CD4-positive, alpha-beta T cell (primary cell): ENCODE measurements around the gene FAM219A. TPM values are rescaled to one million over a fixed set of nuclear protein-coding genes. Genes with fewer than 3 reads are reported as not detected.

ENCODE experiments used
- ATAC-seq: fragments of 200-7000 bp; cut with Tn5 transposase; one replicate; pipeline ENCODE4 v1.10.0; 2022; ENCODE audit warnings: mild to moderate bottlenecking; ENCODE audit not compliant: poor library complexity
- CTCF ChIA-PET: fragments of 350-600 bp; sonication (Branson Sonifier 250); formaldehyde crosslinking; loops from one replicate; lab custom pipeline; 2021; ENCODE audit warnings: antibody characterized with exemption, inconsistent platforms; lab: Charles Lee
- POLR2A ChIA-PET: fragments of 350-600 bp; sonication (Branson Sonifier 250); formaldehyde crosslinking; loops from one replicate; lab custom pipeline; 2021; ENCODE audit warnings: antibody characterized with exemption, inconsistent platforms; lab: Charles Lee
- DNase-seq, 14 experiments: peaks; one replicate each; pipeline ENCODE4 v3.0.0-alpha.2; 2013 to 2020; ENCODE audit warnings: mixed read lengths in 2 of 14
- H3K27ac ChIP-seq, 2 donors: one replicate each; pipeline versions ENCODE4 v1.5.1 to v1.7.0; 2013; ENCODE audit warnings: low read length in 2 of 2, low read depth in 1 of 2, mild to moderate bottlenecking in 1 of 2
- H3K27me3 ChIP-seq, 2 experiments: 1 replicate in 1 of 2; 2 replicates in 1 of 2; pipeline versions ENCODE4 v1.6.1 to v1.7.0; 2013; ENCODE audit warnings: low read length in 2 of 2, control low read depth in 1 of 2, mild to moderate bottlenecking in 1 of 2, moderate library complexity in 1 of 2; ENCODE audit not compliant: insufficient read depth in 2 of 2, control insufficient read depth in 1 of 2
- H3K36me3 ChIP-seq: one replicate; pipeline ENCODE4 v1.6.1; 2013; ENCODE audit warnings: low read length, control low read depth; ENCODE audit not compliant: insufficient read depth
- H3K4me1 ChIP-seq: one replicate; pipeline ENCODE4 v1.6.1; 2013; ENCODE audit warnings: low read length, control low read depth; ENCODE audit not compliant: insufficient read depth
- H3K4me3 ChIP-seq: one replicate; pipeline ENCODE4 v1.5.1; 2013; ENCODE audit warnings: mild to moderate bottlenecking, low read length, moderate library complexity
- H3K9me3 ChIP-seq, 2 experiments: 1 replicate in 1 of 2; 2 replicates in 1 of 2; pipeline versions ENCODE4 v1.6.1 to v1.7.0; 2013; ENCODE audit warnings: low read length in 2 of 2, mild to moderate bottlenecking in 2 of 2, control low read depth in 1 of 2, moderate library complexity in 1 of 2; ENCODE audit not compliant: control insufficient read depth in 1 of 2, insufficient read depth in 1 of 2
- H3K27ac Mint-ChIP-seq: one replicate; pipeline ENCODE4 v1.8.0; 2020; ENCODE audit warnings: mixed read lengths
- H3K27me3 Mint-ChIP-seq: one replicate; pipeline ENCODE4 v1.8.0; 2021; ENCODE audit warnings: mixed read lengths
- H3K36me3 Mint-ChIP-seq: one replicate; pipeline ENCODE4 v1.8.0; 2021; ENCODE audit warnings: low read depth, mixed read lengths
- H3K4me1 Mint-ChIP-seq: one replicate; pipeline ENCODE4 v1.8.0; 2021; ENCODE audit warnings: low read depth, mixed read lengths
- H3K4me3 Mint-ChIP-seq: one replicate; pipeline ENCODE4 v1.8.0; 2020; ENCODE audit warnings: mild to moderate bottlenecking, mixed read lengths
- H3K9me3 Mint-ChIP-seq: one replicate; pipeline ENCODE4 v1.8.0; 2020; ENCODE audit warnings: mixed read lengths
- intact Hi-C, 2 experiments: fragments of 100-400 bp; cut with DNase I in 1 of 2; cut with micrococcal nuclease in 1 of 2; formaldehyde crosslinking; loops; one replicate each; pipeline versions ENCODE4 v1.15.1 to v1.9.0; 2023 to 2025; cut with DNase I, micrococcal nuclease
- total RNA-seq, 174 experiments: library from RNA in 2 of 174; stranded (reverse) in 2 of 174; gene quantifications; one replicate each; pipeline ENCODE4 v1.2.3 and lab custom pipeline; 2021 to 2026
- TF ChIP-seq, protein P1 (sequence below): fragments of 200-600 bp; IDR thresholded peaks from one replicate; pipeline ENCODE4 v1.8.0; 2022; ENCODE audit warnings: antibody characterized with exemption, mild to moderate bottlenecking

FAM219A gene
- total RNA-seq, 2 experiments from 2014 or later, result 7.7 to 8.5 TPM

GRCh38 chr9:34379334-34380033, 78.9 kb downstream of the FAM219A start:
- Mint-ChIP-seq H3K4me3 (peak overlapping the region; percentile 78), H3K27ac (peak overlapping the region; percentile 73)
- POLR2A ChIA-PET, result interaction anchor here (0.7 to 2.6 kb wide), 10 partner anchors 9 to 906 kb away, joined by 3 to 11 read pairs (median 4); partner anchors contain the start of genes DNAI1, ENHO, FAM219A and NOL6

GRCh38 chr9:34378376-34379060, 79.9 kb downstream of the FAM219A start:
- Histone ChIP-seq H3K27me3 (no peaks in the 10 kb centered on the region), H3K36me3 (no peaks in the 10 kb centered on the region), H3K9me3 (no peaks in the 10 kb centered on the region), H3K27ac (no peak overlapping the region), H3K4me3 (no peak overlapping the region), H3K4me1 (peaks cover 48% of the 10 kb centered on the region)
- DNase-seq, result no peak
- ChIA-PET CTCF (interaction anchor here (1.0 to 2.0 kb wide), 14 partner anchors 8 to 330 kb away, joined by 3 to 22 read pairs (median 3); partner anchors contain the start of genes GALT, NUDT2, UBAP1 and UBAP2), POLR2A (interaction anchor here (0.7 to 1.8 kb wide), 7 partner anchors 8 to 905 kb away, joined by 3 to 11 read pairs (median 4); partner anchors contain the start of genes ENHO, NOL6, RPP25L and SIGMAR1)
- ATAC-seq, result no peak
- H3K27me3 Mint-ChIP-seq, result no peaks in the 10 kb centered on the region
- intact Hi-C loops, result loop anchor here (1.0 to 10.0 kb wide), 12 partner anchors 46 to 1774 kb away; partner anchors contain the start of genes DCAF12 (in 2 of the 2), UBAP1 (in 2 of the 2), B4GALT1 (in 1 of the 2) and ENHO (in 1 of the 2)
- no peak overlapping the region for H3K27ac Mint-ChIP-seq
- H3K9me3 Mint-ChIP-seq, result no peaks in the 10 kb centered on the region
- H3K4me3 Mint-ChIP-seq, result peak overlapping the region; percentile 78
- H3K36me3 Mint-ChIP-seq, result no peaks in the 10 kb centered on the region
- peaks cover 47% of the 10 kb centered on the region for H3K4me1 Mint-ChIP-seq
- TF ChIP-seq, protein P1, sequence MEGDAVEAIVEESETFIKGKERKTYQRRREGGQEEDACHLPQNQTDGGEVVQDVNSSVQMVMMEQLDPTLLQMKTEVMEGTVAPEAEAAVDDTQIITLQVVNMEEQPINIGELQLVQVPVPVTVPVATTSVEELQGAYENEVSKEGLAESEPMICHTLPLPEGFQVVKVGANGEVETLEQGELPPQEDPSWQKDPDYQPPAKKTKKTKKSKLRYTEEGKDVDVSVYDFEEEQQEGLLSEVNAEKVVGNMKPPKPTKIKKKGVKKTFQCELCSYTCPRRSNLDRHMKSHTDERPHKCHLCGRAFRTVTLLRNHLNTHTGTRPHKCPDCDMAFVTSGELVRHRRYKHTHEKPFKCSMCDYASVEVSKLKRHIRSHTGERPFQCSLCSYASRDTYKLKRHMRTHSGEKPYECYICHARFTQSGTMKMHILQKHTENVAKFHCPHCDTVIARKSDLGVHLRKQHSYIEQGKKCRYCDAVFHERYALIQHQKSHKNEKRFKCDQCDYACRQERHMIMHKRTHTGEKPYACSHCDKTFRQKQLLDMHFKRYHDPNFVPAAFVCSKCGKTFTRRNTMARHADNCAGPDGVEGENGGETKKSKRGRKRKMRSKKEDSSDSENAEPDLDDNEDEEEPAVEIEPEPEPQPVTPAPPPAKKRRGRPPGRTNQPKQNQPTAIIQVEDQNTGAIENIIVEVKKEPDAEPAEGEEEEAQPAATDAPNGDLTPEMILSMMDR, result no peak

More at GRCh38 chr9:34379334-34380033, 78.9 kb downstream of the FAM219A start:
- H3K9me3 ChIP-seq, result no peaks in the 10 kb centered on the region
- peak overlapping the region; percentile 76 for H3K4me3 ChIP-seq
- H3K27ac ChIP-seq, result peak overlapping the region in 1 of 2 donors; percentile 42
- DNase-seq (peak; percentile 86 to 96 (median 90)), ATAC-seq (peak; percentile 54)
- intact Hi-C loops, result loop anchor here (1.0 to 10.0 kb wide), 14 partner anchors 47 to 1773 kb away; partner anchors contain the start of genes DCAF12 (in 2 of the 2), UBAP1 (in 2 of the 2), B4GALT1 (in 1 of the 2) and DNAJB5 (in 1 of the 2)
- no peaks in the 10 kb centered on the region for H3K36me3 ChIP-seq
- TF ChIP-seq, protein P1, result peak; percentile 98
- H3K36me3 Mint-ChIP-seq, result no peaks in the 10 kb centered on the region
- no peaks in the 10 kb centered on the region for H3K9me3 Mint-ChIP-seq
- H3K27me3 Mint-ChIP-seq, result no peaks in the 10 kb centered on the region
- peaks cover 47% of the 10 kb centered on the region for H3K4me1 Mint-ChIP-seq
- peaks cover 48% of the 10 kb centered on the region for H3K4me1 ChIP-seq
- no peaks in the 10 kb centered on the region for H3K27me3 ChIP-seq
- CTCF ChIA-PET, result interaction anchor here (0.5 to 2.0 kb wide), 15 partner anchors 9 to 331 kb away, joined by 3 to 22 read pairs (median 3); partner anchors contain the start of genes GALT, NUDT2, UBAP1 and UBAP2

DNA sequence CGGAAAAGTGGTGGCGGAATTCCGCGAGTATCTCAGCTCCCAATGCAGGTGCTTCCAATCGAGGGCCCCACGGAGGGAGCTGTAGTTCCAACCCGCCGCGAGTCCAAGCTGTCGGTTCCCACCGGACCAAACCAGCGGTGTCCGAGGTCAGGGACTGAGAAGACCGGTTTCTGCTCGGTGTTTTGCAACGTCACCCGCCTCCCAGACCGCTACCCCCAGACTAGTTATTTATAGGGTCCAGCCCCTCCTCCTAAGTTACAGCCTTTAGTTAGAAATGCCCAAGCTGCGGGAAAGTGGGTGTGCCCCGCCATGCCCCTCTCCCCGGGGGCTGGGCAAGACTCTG, 81.0 kb downstream of the FAM219A start:
- Mint-ChIP-seq H3K36me3 (no peaks in the 10 kb centered on the region), H3K4me1 (peaks cover 47% of the 10 kb centered on the region), H3K9me3 (no peaks in the 10 kb centered on the region), H3K27ac (peak overlapping the region; percentile 77), H3K27me3 (no peaks in the 10 kb centered on the region), H3K4me3 (peak overlapping the region; percentile 96)
- H3K9me3 ChIP-seq, result peaks cover 0 to 5% of the 10 kb centered on the region in 2 experiments
- ATAC-seq (no peak), DNase-seq (peak in 2 of 14 experiments; percentile 11 to 49)
- H3K36me3 ChIP-seq, result peaks cover 2% of the 10 kb centered on the region
- TF ChIP-seq, protein P1, result no peak
- peak overlapping the region; percentile 74 for H3K4me3 ChIP-seq
- intact Hi-C loops, result loop anchor here (1.0 to 10.0 kb wide), 11 partner anchors 45 to 1775 kb away; partner anchors contain the start of genes DNAI1 (in 2 of the 2), FAM219A (in 2 of the 2), UBAP1 (in 2 of the 2) and B4GALT1 (in 1 of the 2)
- ChIA-PET CTCF (interaction anchor here (1.7 to 1.9 kb wide), 2 partner anchors 26 to 46 kb away, joined by 6 to 7 read pairs; no protein-coding TSS in a partner anchor), POLR2A (interaction anchor here (0.9 to 2.6 kb wide), 6 partner anchors 13 to 270 kb away, joined by 3 to 11 read pairs (median 8); partner anchors contain the start of genes DNAI1, FAM219A and SIGMAR1)
- no peaks in the 10 kb centered on the region for H3K27me3 ChIP-seq
- H3K27ac ChIP-seq, result no peak overlapping the region
- peaks cover 48% of the 10 kb centered on the region for H3K4me1 ChIP-seq
